ENCODE data around the gene TCF25. TPM values are rescaled to one million over a fixed set of nuclear protein-coding genes. Genes with fewer than 3 reads are reported as not detected.
"Not testable (repeated sequence)": the region's sequence is repeated elsewhere in the genome, so short reads cannot be mapped to it uniquely, and the experiment has no call there.

Gene TCF25
- total and polyA plus RNA-seq, 11 donors = 52.5 to 115 (median 96.4) TPM

- peaks cover 0 to 10% (median 6%) of the 10 kb centered on the region in 12 donors for H3K9me3 ChIP-seq
- H3K4me1 ChIP-seq = peaks cover 0 to 21% (median 14%) of the 10 kb centered on the region in 12 donors
- DNase-seq (no peak), ATAC-seq (no peak)
- H3K27ac ChIP-seq = no peak overlapping the region
- H3K36me3 ChIP-seq = peaks cover 0 to 4% (median 3%) of the 10 kb centered on the region in 9 donors
- H3K4me3 ChIP-seq = no peak overlapping the region
- no peaks in the 10 kb centered on the region for H3K27me3 ChIP-seq
- 93 to 96% (median 95%) methylated on average over 12 of the region's 12 CpGs for WGBS, 4 donors
- no peak for TF ChIP-seq CTCF (IDR thresholded peaks at IDR 0.05)
- TF ChIP-seq POLR2A (IDR thresholded peaks at IDR 0.05) = no peak
- intact Hi-C loops (cut with DNase I) = loop anchor here in 5 of 10 donors (5.0 to 10.0 kb wide), 5 partner anchors 47 to 168 kb away; partner anchors contain the start of genes MC1R (in 2 of the 5), SPATA2L (in 2 of the 5) and TUBB3 (in 1 of the 5)
Observed at GRCh38 chr16:89869911-89870310, 3.5 kb upstream of the TCF25 start.

- 83 to 91% (median 84%) methylated on average over 6 of the region's 6 CpGs for WGBS, 4 donors
- TF ChIP-seq POLR2A (IDR thresholded peaks at IDR 0.05) = no peak
- TF ChIP-seq CTCF (IDR thresholded peaks at IDR 0.05) = no peak
- H3K27ac ChIP-seq = no peak overlapping the region
- H3K4me3 ChIP-seq = no peak overlapping the region
- peaks cover 0 to 9% (median 4%) of the 10 kb centered on the region in 9 donors for H3K36me3 ChIP-seq
- peaks cover 0 to 10% (median 6%) of the 10 kb centered on the region in 12 donors for H3K9me3 ChIP-seq
- ATAC-seq = no peak
- no peak for DNase-seq
- intact Hi-C loops (cut with DNase I) = loop anchor here in 4 of 10 donors (5.0 to 10.0 kb wide), 4 partner anchors 47 to 168 kb away; partner anchors contain the start of genes MC1R (in 2 of the 4), SPATA2L (in 1 of the 4) and TUBB3 (in 1 of the 4)
- peaks cover 0 to 21% (median 14%) of the 10 kb centered on the region in 12 donors for H3K4me1 ChIP-seq
- no peaks in the 10 kb centered on the region for H3K27me3 ChIP-seq
Observed at GRCh38 chr16:89870440-89870839, 3.0 kb upstream of the TCF25 start.

GRCh38 chr16:89871895-89872294 lies 1.5 kb upstream of the TCF25 start:
- no peak overlapping the region for H3K4me3 ChIP-seq
- 90 to 94% (median 91%) methylated on average over 9 of the region's 9 CpGs for WGBS, 4 donors
- no peaks in the 10 kb centered on the region for H3K27me3 ChIP-seq
- peaks cover 0 to 24% (median 16%) of the 10 kb centered on the region in 12 donors for H3K4me1 ChIP-seq
- ATAC-seq (no peak), DNase-seq (no peak)
- H3K9me3 ChIP-seq = peaks cover 0 to 10% (median 6%) of the 10 kb centered on the region in 12 donors
- H3K36me3 ChIP-seq = peaks cover 0 to 20% (median 14%) of the 10 kb centered on the region in 9 donors
- H3K27ac ChIP-seq = no peak overlapping the region
- TF ChIP-seq POLR2A (IDR thresholded peaks at IDR 0.05) = no peak
- TF ChIP-seq CTCF (IDR thresholded peaks at IDR 0.05) = no peak
- intact Hi-C loops (cut with DNase I) = loop anchor here in 4 of 10 donors (5.0 to 10.0 kb wide), 4 partner anchors 45 to 170 kb away; partner anchors contain the start of genes MC1R (in 2 of the 4), SPATA2L (in 1 of the 4) and TUBB3 (in 1 of the 4)

GRCh38 chr16:89873972-89874689 lies 739 bp downstream of the TCF25 start:
- TF ChIP-seq CTCF (IDR thresholded peaks at IDR 0.05) = no peak
- no peak for TF ChIP-seq POLR2A (IDR thresholded peaks at IDR 0.05)
- peaks cover 0 to 24% (median 16%) of the 10 kb centered on the region in 12 donors for H3K4me1 ChIP-seq
- 4 to 8% (median 5%) methylated on average over 41 to 61 of the region's 61 CpGs for WGBS, 4 donors
- intact Hi-C loops (cut with DNase I) = loop anchor here in 4 of 10 donors (5.0 to 10.0 kb wide), 4 partner anchors 43 to 172 kb away; partner anchors contain the start of genes MC1R (in 2 of the 4), SPATA2L (in 1 of the 4) and TUBB3 (in 1 of the 4)
- DNase-seq (peak; percentile 95 to 98 (median 96)), ATAC-seq (peak; percentile 86 to 94 (median 92))
- H3K9me3 ChIP-seq = no peaks in the 10 kb centered on the region
- H3K36me3 ChIP-seq = peaks cover 0 to 40% (median 33%) of the 10 kb centered on the region in 9 donors
- H3K4me3 ChIP-seq = peak overlapping the region; percentile 61 to 98 (median 84)
- no peaks in the 10 kb centered on the region for H3K27me3 ChIP-seq
- peak overlapping the region; percentile 91 to 100 (median 99) for H3K27ac ChIP-seq

GRCh38 chr16:89879123-89879522 lies 5.7 kb downstream of the TCF25 start:
- intact Hi-C loops (cut with DNase I) = loop anchor here in 2 of 10 donors (10.0 kb wide), 2 partner anchors 46 to 96 kb away; partner anchors contain the start of gene TUBB3 (in 1 of the 2)
- WGBS, 4 donors = 87 to 97% (median 95%) methylated on average over 20 to 28 of the region's 28 CpGs
- DNase-seq, H3K27me3 ChIP-seq, H3K27ac ChIP-seq, H3K9me3 ChIP-seq, ATAC-seq, H3K4me3 ChIP-seq: not testable (repeated sequence)
- Histone ChIP-seq H3K36me3 (peaks cover 0 to 86% (median 77%) of the 10 kb centered on the region in 9 donors), H3K4me1 (peaks cover 0 to 14% (median 8%) of the 10 kb centered on the region in 12 donors)
